HG02938 (cell line): ENCODE measurements around the gene TMC5.
"Not testable (repeated sequence)": the region's sequence is repeated elsewhere in the genome, so short reads cannot be mapped to it uniquely, and the experiment has no call there.

Experiments
- ATAC-seq: cut with Tn5 transposase; IDR thresholded peaks from one replicate; pipeline ENCODE4 v1.9.1; 2021; ENCODE audit warnings: mild to moderate bottlenecking, moderate library complexity; ENCODE audit not compliant: unreplicated experiment

Gene TMC5, protein sequence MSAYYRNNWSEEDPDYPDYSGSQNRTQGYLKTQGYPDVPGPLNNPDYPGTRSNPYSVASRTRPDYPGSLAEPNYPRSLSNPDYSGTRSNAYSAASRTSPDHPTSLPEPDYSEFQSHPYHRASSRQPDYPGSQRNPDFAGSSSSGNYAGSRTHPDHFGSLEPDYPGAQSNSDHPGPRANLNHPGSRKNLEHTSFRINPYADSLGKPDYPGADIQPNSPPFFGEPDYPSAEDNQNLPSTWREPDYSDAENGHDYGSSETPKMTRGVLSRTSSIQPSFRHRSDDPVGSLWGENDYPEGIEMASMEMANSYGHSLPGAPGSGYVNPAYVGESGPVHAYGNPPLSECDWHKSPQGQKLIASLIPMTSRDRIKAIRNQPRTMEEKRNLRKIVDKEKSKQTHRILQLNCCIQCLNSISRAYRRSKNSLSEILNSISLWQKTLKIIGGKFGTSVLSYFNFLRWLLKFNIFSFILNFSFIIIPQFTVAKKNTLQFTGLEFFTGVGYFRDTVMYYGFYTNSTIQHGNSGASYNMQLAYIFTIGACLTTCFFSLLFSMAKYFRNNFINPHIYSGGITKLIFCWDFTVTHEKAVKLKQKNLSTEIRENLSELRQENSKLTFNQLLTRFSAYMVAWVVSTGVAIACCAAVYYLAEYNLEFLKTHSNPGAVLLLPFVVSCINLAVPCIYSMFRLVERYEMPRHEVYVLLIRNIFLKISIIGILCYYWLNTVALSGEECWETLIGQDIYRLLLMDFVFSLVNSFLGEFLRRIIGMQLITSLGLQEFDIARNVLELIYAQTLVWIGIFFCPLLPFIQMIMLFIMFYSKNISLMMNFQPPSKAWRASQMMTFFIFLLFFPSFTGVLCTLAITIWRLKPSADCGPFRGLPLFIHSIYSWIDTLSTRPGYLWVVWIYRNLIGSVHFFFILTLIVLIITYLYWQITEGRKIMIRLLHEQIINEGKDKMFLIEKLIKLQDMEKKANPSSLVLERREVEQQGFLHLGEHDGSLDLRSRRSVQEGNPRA

GRCh38 chr16:19417640-19418039 is at the start of gene TMC5:
Gene TMC5 (plus strand): TSS chr16:19417883. CDS start chr16:19440039, 22,156 bp downstream.
- ATAC-seq: no peak

DNA sequence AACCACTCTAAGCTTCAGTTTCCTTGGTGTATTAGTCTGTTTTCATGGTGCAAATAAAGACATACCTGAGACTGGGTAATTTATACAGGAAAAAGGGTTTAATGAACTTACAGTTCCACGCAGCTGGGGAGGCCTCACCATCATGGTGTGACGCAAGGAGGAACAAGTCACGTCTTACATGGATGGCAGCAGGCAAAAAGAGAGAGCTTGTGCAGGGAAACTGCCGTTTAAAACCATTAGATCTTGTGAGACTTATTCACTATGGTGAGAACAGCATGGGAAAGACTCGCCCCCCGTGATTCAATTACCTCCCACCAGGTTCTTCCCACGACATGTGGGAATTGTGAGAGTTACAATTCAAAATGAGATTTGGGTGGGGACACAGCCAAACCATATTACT is 45.1 kb upstream of the TMC5 start:
- not testable (repeated sequence) for ATAC-seq

DNA sequence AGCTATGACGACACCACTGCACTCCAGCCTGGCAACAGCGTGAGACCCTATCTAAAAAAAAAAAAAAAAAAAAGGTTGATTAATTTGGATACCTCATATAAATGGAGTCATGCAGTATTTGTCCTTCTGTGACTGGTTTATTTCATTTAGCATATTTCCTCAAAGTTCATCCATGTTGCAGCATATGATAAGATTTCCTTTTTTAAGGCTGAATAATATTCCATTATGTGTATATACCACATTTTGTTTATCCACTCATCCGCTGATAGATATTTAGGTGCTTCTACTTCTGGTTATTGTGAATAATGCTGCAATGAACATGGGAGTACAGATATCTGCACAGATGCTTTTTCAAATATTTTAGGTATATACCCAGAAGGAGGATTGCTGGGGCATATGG is 43.3 kb upstream of the TMC5 start:
- no peak for ATAC-seq

DNA sequence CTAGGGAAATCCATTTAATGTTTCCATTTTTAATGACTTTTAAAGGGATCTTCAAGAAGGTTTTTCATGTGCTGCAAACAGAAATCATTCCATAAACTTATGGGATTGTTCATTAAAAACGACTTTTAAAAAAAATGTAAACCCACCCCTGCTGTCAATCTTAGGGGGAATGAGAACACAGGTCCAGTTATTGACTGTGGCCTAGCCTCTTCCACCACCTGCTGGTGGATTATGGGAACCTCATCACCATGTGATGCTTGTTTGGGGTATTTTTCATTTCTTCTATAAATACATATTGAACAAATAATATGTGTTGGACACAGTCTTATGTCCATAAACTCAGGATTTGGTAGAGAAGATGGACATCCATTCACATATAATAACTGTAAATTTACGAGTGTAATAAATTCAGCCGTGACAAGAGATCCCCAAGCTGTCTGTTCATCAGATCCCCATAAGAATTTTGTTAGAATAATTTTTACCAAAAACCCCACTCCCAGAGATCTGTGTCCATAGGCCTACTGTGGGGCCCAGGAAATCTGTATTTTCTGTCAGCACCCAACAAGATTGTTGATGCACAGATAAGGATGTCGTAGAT is 42.0 kb upstream of the TMC5 start:
- ATAC-seq: no peak

GRCh38 chr16:19377864-19378263 is 39.8 kb upstream of the TMC5 start:
- no peak for ATAC-seq

DNA sequence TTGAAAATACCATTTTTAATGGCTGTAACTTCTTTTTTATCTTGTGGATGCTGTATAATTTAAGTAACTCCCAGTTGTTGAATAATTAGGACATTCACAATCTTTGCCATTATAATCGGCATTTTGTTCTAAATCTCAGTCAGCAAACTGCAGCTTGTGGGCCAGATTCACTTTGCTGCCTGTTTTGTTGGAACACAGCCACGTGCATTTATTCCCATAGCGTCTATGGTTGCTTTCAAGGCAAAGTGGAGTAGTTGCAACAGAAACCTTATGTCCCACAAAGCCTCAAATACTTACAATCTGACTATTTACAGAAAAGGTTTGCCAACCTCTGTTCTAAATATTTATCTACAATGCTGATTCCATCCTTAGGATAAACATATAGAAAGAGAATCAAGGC is 39.2 kb upstream of the TMC5 start:
- no peak for ATAC-seq

DNA sequence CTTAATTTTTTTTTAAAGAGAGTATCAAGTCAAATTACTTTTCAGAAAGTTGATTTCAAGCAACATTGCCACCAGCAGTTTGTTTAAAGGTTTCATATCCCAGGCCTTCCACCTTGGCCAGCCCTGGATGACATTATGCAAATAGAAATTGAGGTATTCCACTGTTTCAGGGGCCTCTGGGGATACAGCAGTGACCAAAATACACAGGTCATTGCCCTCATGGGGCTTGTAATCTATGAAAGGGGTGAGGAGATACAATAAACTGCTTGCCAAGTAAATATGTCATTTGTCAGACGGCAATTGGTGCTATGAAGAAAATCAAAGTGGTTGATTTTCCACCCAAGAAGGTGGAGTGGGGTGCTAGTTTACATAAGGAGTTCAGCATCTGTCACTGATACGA is 37.8 kb upstream of the TMC5 start:
- ATAC-seq: no peak

DNA sequence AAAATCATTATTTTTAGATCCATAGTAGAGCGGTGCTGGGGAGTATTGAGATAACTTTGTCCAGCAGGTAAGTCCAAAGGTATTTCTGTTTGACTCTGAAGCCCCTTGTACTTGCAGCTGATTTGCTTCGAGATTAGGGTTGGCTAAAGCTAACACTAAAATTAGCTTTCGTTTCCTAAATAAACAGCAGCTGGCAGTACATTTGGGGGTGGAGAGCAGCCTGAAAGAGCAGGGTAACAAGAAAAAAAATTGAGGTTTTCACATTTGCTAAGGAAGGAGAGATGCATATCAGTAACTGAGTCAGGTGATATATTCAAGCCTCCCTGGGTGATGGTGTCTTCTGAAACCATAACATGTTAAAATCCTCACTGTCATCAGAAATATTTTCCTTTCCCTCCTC is 37.4 kb upstream of the TMC5 start:
- ATAC-seq: no peak

DNA sequence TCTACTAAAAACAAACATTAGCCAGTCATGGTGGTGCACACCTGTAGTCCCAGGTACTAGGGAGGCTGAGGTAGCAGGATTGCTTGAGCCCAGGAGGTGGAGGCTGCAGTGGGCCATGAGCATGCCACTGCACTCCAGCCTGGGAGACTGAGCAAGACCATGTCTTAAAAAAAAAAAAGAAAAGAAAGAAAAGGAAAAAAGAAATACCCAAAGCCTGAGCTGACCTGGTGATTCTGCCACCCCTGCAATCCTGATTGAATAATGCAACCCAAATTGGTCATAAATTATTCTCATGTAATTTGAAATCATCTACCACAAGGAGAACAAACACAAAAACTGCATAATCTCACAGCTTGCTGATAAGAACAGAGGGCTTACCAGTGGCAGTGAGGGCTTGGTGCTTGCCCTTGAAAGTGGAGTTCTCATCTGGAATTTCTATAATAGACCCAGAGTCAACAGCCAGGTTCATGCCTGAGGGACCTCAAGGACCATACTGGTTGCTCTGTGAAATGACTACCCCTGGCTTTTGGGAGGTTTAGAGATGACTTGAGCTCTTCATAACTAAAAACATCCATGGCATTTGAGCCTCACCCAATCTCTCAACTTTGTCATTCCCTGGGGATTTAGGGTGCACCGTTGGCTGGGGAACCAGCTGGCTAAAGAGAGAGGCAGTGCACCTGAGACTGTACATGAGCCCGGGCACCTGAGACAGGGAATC is 35.4 kb upstream of the TMC5 start:
- no peak for ATAC-seq

DNA sequence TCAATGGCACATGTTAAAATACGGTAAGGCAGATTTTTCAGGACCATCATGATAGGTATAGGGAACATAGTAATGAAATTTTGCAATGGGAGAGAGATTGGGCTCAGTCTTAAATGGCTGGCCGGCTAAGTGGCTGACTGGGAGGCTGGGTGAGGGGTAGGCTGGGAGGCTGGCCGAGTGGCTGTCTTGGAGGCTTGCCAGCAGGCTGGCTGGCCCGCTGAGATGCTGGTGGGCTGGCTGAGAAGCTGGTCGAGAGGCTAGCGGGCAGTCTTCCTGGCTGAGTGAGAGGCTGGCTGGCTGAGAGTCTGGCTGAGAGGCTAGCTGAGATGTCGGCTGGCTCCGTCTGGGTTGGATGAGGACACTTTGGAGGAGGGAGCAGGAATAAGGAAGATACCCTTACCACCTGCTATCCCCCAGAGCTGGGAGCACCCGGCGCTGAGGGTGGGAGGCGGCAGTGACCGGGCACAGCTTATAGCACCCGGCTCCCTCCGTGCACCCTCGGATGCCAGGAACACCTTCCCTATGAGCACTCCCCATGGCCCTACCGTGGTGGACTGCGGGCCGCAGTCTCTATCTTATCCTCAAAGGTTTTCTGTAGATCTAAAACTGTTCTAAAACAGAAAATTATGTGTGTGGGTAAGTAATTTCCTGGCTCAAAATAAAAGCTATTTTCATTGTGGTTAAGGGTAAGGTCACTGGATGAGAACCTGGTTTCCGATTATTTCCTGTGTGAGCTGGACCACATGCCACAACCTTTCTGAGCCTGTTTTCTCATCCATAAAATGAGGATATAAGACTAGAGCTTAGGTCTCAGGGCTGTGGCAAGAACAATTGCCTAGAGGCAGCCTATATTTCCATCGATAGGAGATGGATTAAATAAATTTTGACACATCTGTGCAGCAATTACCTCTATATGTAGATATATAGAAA is 34.5 kb upstream of the TMC5 start:
- ATAC-seq: no peak

DNA sequence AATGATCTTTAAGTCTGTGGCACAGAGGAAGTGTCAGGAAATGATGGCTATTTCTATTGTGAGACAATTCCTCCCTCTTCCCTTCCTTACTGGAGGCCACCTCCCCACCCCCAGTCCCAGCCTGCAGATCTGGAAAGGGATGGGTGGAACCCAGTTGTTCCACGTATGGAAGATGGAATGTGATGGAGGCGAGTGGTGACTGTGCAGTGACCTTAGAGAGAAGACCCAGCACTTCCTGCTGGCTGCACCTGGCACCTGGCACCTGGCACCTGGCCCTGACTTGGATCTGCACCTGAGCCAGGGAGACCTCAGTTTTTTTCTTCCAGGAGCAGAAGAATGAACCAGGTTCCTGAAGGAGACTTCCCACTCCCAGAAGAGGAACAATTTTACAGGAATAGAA is 33.0 kb upstream of the TMC5 start:
- no peak for ATAC-seq

- ATAC-seq: no peak
Measured at GRCh38 chr16:19386525-19386924, 31.2 kb upstream of the TMC5 start.

- ATAC-seq: no peak
Measured at GRCh38 chr16:19389246-19389645, 28.4 kb upstream of the TMC5 start.

DNA sequence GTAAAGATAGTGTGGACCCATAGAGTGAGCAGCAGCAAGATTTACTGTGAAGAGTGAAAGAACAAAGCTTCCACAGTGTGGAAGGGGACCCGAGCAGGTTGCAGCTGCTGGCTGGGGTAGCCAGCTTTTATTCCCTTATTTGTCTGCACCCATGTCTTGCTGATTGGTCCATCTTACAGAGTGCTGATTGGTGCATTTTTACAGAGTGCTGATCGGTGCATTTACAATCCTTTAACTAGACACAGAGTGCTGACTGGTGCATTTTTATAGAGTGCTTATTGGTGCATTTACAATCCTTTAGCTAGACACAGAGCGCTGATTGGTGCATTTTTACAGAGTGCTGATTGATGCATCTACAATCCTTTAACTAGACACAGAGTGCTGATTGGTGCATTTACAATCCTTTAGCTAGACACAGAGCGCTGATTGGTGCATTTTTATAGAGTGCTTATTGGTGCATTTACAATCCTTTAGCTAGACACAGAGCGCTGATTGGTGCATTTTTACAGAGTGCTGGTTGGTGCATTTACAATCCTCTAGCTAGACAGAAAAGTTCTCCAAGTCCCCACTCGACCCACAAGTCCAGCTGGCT is 26.4 kb upstream of the TMC5 start:
- ATAC-seq: not testable (repeated sequence)

- no peak for ATAC-seq
Measured at GRCh38 chr16:19392352-19392751, 25.3 kb upstream of the TMC5 start.

- ATAC-seq: no peak
Measured at GRCh38 chr16:19393226-19394111, 24.2 kb upstream of the TMC5 start.

DNA sequence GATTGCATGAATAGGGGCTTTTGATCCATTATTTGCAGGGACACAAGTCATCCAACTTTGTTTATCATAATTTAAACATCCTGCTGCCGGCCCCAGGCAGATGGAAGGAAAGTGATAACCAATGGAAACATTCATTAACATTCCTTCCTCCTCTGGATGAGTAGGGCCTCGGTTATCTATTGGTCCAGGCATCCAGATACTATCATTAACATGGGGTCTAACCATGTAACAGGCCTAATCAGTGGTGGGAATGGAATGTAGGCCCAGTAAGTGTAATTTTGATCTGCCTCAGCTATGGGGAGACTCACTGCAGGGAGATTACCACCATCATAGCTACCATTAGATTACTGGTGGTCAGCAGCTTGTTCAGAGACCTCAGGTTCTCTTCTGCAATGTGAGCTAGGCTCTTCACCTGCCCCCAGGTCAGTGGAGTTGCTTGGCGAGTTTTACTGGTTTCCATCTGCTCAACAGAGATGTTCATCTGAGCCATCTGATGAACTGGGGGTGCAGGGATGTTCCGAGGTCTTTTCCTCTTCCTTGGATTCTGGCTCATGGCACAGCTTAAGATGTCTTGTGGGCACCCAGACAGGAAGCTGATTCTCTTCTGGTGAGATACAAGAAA is 21.9 kb upstream of the TMC5 start:
- not testable (repeated sequence) for ATAC-seq

DNA sequence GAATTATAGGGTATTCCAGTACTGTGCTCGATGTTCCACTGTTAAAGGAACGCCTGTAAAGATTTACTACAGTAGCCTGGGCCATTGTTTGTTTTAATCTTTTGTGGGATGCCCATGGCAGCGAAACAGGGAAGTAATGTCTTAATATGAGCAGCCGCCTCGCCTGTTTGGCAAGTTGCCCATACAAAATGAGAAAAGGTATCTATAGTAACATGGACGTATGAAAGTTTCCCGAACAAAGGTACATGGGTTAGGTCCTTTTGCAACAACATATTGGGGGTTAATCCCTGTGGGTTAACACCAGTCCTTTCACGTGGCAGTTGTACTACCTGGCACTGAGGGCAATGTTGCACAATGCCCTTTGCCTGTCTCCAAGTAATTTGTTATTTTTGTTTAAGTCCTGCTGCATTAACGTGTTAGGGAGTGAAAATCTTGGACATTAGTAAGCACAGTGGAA is 21.1 kb upstream of the TMC5 start:
- no peak for ATAC-seq
